Caco-2 (cell line): ENCODE results near the gene CIART. TPM values are rescaled to one million over a fixed set of nuclear protein-coding genes. Genes with fewer than 3 reads are reported as not detected.
"Not testable (repeated sequence)": the region's sequence is repeated elsewhere in the genome, so short reads cannot be mapped to it uniquely, and the experiment has no call there.

Source experiments
- BruUV-seq: library from RNA; stranded (reverse); fragments of 400-500 nt; replicated peaks from 2 replicates; lab custom pipeline; 2021; lab: Mats Ljungman, UMichigan
- CTCF ChIA-PET: fragments of 300-600 bp; sonication (Branson Sonifier 250); formaldehyde crosslinking; loops from one replicate; lab custom pipeline; 2022; ENCODE audit warnings: antibody characterized with exemption; lab: Charles Lee
- POLR2A ChIA-PET: fragments of 300-600 bp; sonication (Branson Sonifier 250); formaldehyde crosslinking; loops from one replicate; lab custom pipeline; 2022; ENCODE audit warnings: antibody characterized with exemption; lab: Charles Lee
- DNase-seq, 2 experiments: peaks; one replicate each; pipeline versions ENCODE4 v3.0.0 to v3.0.0-alpha.2; 2020 to 2022
- H3K27me3 ChIP-seq: replicated peaks from 2 replicates; pipeline ENCODE4 v1.6.0; 2011; ENCODE audit warnings: low read length; ENCODE audit not compliant: control insufficient read depth, insufficient read depth
- H3K36me3 ChIP-seq: 2 replicates; pipeline ENCODE4 v1.5.1; 2011; ENCODE audit warnings: low read length; ENCODE audit not compliant: control insufficient read depth, insufficient read depth
- H3K4me1 ChIP-seq: fragments of 250-450 bp; sonication (Bioruptor Pico); 2 replicates; pipeline ENCODE4 v1.5.1; 2020; ENCODE audit warnings: mild to moderate bottlenecking
- H3K4me3 ChIP-seq: 2 replicates; pipeline ENCODE4 v1.5.1; 2011; ENCODE audit warnings: low read depth, mild to moderate bottlenecking, control low read depth, low read length
- H3K9me3 ChIP-seq: fragments of 250-450 bp; sonication (Bioruptor Pico); 2 replicates; pipeline ENCODE4 v1.5.1; 2020; ENCODE audit warnings: mild to moderate bottlenecking, moderate library complexity
- H3K27ac Mint-ChIP-seq: one replicate; pipeline ENCODE4 v1.8.0; 2022; ENCODE audit warnings: mixed read lengths; ENCODE audit not compliant: unreplicated experiment
- H3K27me3 Mint-ChIP-seq: one replicate; pipeline ENCODE4 v1.8.0; 2022; ENCODE audit warnings: mixed read lengths; ENCODE audit not compliant: insufficient read depth, unreplicated experiment
- H3K36me3 Mint-ChIP-seq: one replicate; pipeline ENCODE4 v1.8.0; 2022; ENCODE audit warnings: mild to moderate bottlenecking, mixed read lengths; ENCODE audit not compliant: insufficient read depth, unreplicated experiment
- H3K4me1 Mint-ChIP-seq: one replicate; pipeline ENCODE4 v1.8.0; 2022; ENCODE audit warnings: low read depth, mixed read lengths; ENCODE audit not compliant: unreplicated experiment
- H3K4me3 Mint-ChIP-seq: one replicate; pipeline ENCODE4 v1.8.0; 2022; ENCODE audit warnings: mild to moderate bottlenecking, moderate library complexity, mixed read lengths; ENCODE audit not compliant: unreplicated experiment
- H3K9me3 Mint-ChIP-seq: one replicate; pipeline ENCODE4 v1.8.0; 2022; ENCODE audit warnings: mixed read lengths; ENCODE audit not compliant: unreplicated experiment
- intact Hi-C: fragments of 100-400 bp; cut with micrococcal nuclease; formaldehyde crosslinking; loops from one replicate; pipeline ENCODE4 v1.10.0; 2022; ENCODE audit not compliant: unreplicated experiment
- total RNA-seq: library from RNA; stranded (reverse); gene quantifications from 2 replicates; pipeline ENCODE4 v1.2.3, GENCODE V29; 2022
- TF ChIP-seq, protein P1 (sequence below), 2 experiments: fragments of 200-600 bp in 1 of 2; IDR thresholded peaks; 1 replicate in 1 of 2; 2 replicates in 1 of 2; pipeline versions ENCODE4 v1.5.1 to v1.8.0; 2011 to 2022; ENCODE audit warnings: antibody characterized with exemption in 1 of 2, control low read depth in 1 of 2, inconsistent platforms in 1 of 2, low read depth in 1 of 2, low read length in 1 of 2, mild to moderate bottlenecking in 1 of 2, moderate library complexity in 1 of 2; ENCODE audit not compliant: insufficient read depth in 1 of 2, severe bottlenecking in 1 of 2, unreplicated experiment in 1 of 2

CIART gene
- total RNA-seq, 1 experiment from 2014 or later: 3.2 TPM

DNA sequence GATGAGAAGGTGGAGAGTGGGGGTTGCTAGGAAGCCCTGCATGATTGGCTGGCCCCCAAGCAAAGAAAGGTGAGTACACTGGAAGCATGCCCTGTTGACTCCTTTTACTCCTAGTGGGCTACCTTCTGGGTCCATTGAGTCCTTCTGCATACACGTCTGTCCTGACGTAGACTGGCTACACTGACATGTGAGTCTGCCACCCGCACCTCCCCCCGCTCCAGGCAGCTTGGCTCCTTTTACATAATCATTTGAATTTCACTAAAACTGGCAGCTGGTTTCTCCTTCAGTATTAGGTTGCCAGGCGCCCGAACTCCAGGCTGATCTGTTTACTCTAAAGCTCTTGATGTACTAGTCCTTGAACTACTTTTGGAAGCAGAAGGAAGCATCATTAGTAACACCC lies 20.0 kb downstream of the CIART start:
- no TSS peak for BruUV-seq
- no peaks in the 10 kb centered on the region for H3K27me3 Mint-ChIP-seq
- Histone ChIP-seq H3K27me3 (no peaks in the 10 kb centered on the region), H3K4me3 (no peak overlapping the region), H3K9me3 (no peaks in the 10 kb centered on the region), H3K36me3 (no peaks in the 10 kb centered on the region), H3K4me1 (no peaks in the 10 kb centered on the region)
- TF ChIP-seq, protein P1, sequence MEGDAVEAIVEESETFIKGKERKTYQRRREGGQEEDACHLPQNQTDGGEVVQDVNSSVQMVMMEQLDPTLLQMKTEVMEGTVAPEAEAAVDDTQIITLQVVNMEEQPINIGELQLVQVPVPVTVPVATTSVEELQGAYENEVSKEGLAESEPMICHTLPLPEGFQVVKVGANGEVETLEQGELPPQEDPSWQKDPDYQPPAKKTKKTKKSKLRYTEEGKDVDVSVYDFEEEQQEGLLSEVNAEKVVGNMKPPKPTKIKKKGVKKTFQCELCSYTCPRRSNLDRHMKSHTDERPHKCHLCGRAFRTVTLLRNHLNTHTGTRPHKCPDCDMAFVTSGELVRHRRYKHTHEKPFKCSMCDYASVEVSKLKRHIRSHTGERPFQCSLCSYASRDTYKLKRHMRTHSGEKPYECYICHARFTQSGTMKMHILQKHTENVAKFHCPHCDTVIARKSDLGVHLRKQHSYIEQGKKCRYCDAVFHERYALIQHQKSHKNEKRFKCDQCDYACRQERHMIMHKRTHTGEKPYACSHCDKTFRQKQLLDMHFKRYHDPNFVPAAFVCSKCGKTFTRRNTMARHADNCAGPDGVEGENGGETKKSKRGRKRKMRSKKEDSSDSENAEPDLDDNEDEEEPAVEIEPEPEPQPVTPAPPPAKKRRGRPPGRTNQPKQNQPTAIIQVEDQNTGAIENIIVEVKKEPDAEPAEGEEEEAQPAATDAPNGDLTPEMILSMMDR (IDR thresholded peaks at IDR 0.05; ENCODE audit: insufficient read depth in 1 of 2, low read depth in 1 of 2, low read length in 1 of 2, severe bottlenecking in 1 of 2, unreplicated experiment in 1 of 2): no peak
- ChIA-PET POLR2A (no interaction called here), CTCF (no interaction called here)
- H3K36me3 Mint-ChIP-seq: peaks cover 5% of the 10 kb centered on the region
- DNase-seq: no peak
- intact Hi-C loops: no loop called here
- no peaks in the 10 kb centered on the region for H3K9me3 Mint-ChIP-seq
- H3K4me3 Mint-ChIP-seq: no peak overlapping the region
- no peak overlapping the region for H3K27ac Mint-ChIP-seq
- H3K4me1 Mint-ChIP-seq: no peaks in the 10 kb centered on the region

DNA sequence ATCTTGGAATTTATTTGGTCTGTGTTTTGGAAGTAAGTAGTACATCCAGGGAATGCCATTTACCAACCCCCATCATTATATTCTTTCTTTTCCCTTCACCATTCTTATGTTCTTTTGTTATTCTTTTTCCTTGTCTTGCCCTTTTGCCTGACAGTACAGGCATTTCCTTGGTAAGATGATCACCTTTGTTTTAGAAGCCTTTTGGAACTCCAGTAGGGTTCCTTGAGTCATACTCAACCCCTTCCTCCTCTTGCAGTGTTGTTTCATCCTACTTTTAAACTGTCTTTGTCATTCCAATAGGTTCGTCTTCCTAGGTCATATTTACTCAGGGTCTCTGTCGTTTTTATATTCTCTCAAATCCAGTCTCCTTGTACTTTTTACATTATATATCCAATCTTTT lies 20.5 kb downstream of the CIART start:
- no peaks in the 10 kb centered on the region for H3K27me3 Mint-ChIP-seq
- H3K9me3 Mint-ChIP-seq: no peaks in the 10 kb centered on the region
- ChIA-PET CTCF (no interaction called here), POLR2A (no interaction called here)
- H3K9me3 ChIP-seq: no peaks in the 10 kb centered on the region
- no TSS peak for BruUV-seq
- intact Hi-C loops: no loop called here
- TF ChIP-seq, protein P1 (IDR thresholded peaks at IDR 0.05; ENCODE audit: insufficient read depth in 1 of 2, low read depth in 1 of 2, low read length in 1 of 2, severe bottlenecking in 1 of 2, unreplicated experiment in 1 of 2): no peak
- no peak overlapping the region for H3K27ac Mint-ChIP-seq
- H3K36me3 Mint-ChIP-seq: peaks cover 6% of the 10 kb centered on the region
- no peaks in the 10 kb centered on the region for H3K27me3 ChIP-seq
- no peak for DNase-seq
- no peaks in the 10 kb centered on the region for H3K36me3 ChIP-seq
- no peak overlapping the region for H3K4me3 ChIP-seq
- no peak overlapping the region for H3K4me3 Mint-ChIP-seq
- H3K4me1 ChIP-seq: no peaks in the 10 kb centered on the region
- no peaks in the 10 kb centered on the region for H3K4me1 Mint-ChIP-seq

GRCh38 chr1:150308585-150308984 lies 26.2 kb downstream of the CIART start:
- H3K4me1 Mint-ChIP-seq, H3K36me3 ChIP-seq, CTCF ChIA-PET, H3K9me3 Mint-ChIP-seq, H3K4me3 ChIP-seq, POLR2A ChIA-PET, DNase-seq, H3K9me3 ChIP-seq, BruUV-seq, H3K27me3 ChIP-seq, intact Hi-C loops, H3K4me1 ChIP-seq, H3K27ac Mint-ChIP-seq, H3K4me3 Mint-ChIP-seq, H3K27me3 Mint-ChIP-seq: not testable (repeated sequence)
- peaks cover 12% of the 10 kb centered on the region for H3K36me3 Mint-ChIP-seq
